ENCODE data around the gene MAFF.

MAFF gene

DNA sequence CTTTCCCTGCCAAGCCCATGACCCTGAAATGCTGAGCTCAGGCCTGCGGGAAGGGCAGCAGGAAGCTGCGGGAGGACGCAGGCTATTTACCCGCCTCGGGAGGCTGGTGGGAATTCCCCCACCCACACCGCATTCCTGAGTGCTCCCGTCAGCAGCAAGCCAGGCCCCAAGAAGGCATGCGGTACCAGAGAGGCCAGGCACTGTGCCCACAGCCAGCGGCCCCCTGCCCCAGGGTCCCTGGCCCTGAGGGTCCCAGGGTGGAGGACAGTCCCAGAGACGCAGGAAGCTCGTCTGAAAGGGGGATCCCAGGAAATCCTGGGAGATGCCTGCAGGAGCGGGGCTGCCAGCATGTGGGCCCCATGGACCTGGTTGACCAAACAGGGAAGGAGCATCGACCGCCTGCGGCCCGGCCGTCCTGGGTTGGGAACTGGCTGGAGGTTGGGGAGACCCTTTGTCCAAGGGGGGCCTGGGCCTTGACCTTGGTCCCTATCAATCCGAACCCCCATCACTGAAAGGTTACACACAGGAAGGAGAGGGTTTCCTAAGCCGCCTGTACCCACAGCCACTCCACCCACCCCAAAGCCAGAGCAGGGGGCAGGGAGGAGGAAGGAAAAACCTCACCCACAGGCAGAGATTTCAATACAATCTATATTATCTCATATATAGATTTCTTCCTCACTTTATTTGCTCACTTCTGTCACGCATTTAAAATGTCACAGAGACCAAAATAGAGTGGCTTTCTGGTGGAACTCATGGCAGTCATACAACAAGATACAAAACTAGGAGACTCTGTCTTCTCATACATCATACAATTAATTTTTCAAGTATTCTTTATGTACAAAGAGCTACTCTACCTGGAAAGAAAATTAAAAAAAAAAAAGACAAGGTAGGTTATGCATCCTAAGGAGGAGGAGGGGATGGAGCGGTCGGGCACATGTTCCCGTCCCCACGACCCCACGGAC lies 17.1 kb downstream of the MAFF start:
- Histone ChIP-seq H3K4me2 (ENCODE audit: low read length) (peak overlapping the region; percentile 26), H3K4me3 (ENCODE audit: low read depth, low read length) (no peak overlapping the region), H2AFZ (ENCODE audit: insufficient read depth, low read length, poor library complexity) (peak overlapping the region; percentile 28), H3K36me3 (ENCODE audit: control insufficient read depth in 1 of 2, insufficient read depth in 2 of 2, low read length in 2 of 2) (peaks cover 30 to 37% of the 10 kb centered on the region in 2 experiments), H3K4me1 (ENCODE audit: control insufficient read depth in 1 of 2, insufficient read depth in 2 of 2, low read length in 2 of 2) (peaks cover 26 to 28% of the 10 kb centered on the region in 2 experiments), H4K12ac (ENCODE audit: low read depth, low read length) (peak overlapping the region; percentile 10), H3K79me1 (ENCODE audit: low read length) (peaks cover 13% of the 10 kb centered on the region), H2BK120ac (ENCODE audit: insufficient read depth, low read length, poor library complexity) (peak overlapping the region; percentile 89), H4K8ac (ENCODE audit: low read depth, low read length) (peak overlapping the region; percentile 49), H3K79me2 (ENCODE audit: control insufficient read depth, insufficient read depth, low read length, poor library complexity) (peaks cover 3% of the 10 kb centered on the region), H3K23ac (ENCODE audit: low read length) (no peak overlapping the region), H4K91ac (ENCODE audit: low read depth, low read length) (peak overlapping the region; percentile 89), H3K27me3 (ENCODE audit: insufficient read depth, low read length) (no peaks in the 10 kb centered on the region), H2BK5ac (ENCODE audit: low read depth, low read length, poor library complexity) (peak overlapping the region; percentile 74), H3K18ac (ENCODE audit: low read length) (peak overlapping the region; percentile 27), H2AK5ac (ENCODE audit: low read length) (peak overlapping the region; percentile 93), H3K4ac (ENCODE audit: low read depth, low read length) (peak overlapping the region; percentile 9), H3K14ac (ENCODE audit: low read length) (peak overlapping the region; percentile 79), H2BK12ac (ENCODE audit: low read length) (peak overlapping the region; percentile 85), H3K9me3 (ENCODE audit: insufficient read depth, low read depth, low read length) (no peaks in the 10 kb centered on the region), H3K9ac (ENCODE audit: low read length) (no peak overlapping the region), H3K27ac (ENCODE audit: low read depth, low read length) (peak overlapping the region; percentile 67)
- DNase-seq = peak; percentile 96 to 98
- WGBS (ENCODE audit: extremely low coverage, insufficient coverage, insufficient read length) = no CpG with 5 or more reads among the region's 25 CpGs

DNA sequence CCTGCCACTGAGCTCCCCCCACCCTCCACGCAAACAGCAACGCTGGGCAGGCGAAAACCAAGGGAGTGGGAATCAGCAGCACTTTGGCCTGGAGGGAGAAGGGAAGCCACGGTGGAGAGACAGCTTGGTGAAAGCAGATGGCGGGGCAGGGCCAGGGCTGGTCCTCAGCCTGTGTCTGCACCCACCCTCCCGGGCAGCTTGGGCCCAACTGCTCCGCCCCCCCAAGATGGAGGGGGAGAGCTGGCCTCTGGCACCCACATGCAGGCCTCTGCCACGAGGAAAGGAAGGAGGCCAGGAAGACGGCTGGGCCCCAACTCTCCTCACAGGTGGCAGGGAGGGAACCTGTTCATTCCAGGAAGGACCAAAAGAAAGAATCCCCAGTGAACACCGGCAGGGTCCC lies 17.8 kb downstream of the MAFF start:
- Histone ChIP-seq H3K4me3 (ENCODE audit: low read depth, low read length) (no peak overlapping the region), H3K79me1 (ENCODE audit: low read length) (peaks cover 13% of the 10 kb centered on the region), H2BK12ac (ENCODE audit: low read length) (peak overlapping the region; percentile 85), H2AFZ (ENCODE audit: insufficient read depth, low read length, poor library complexity) (peak overlapping the region; percentile 28), H2AK5ac (ENCODE audit: low read length) (peak overlapping the region; percentile 93), H3K14ac (ENCODE audit: low read length) (peak overlapping the region; percentile 79), H3K9me3 (ENCODE audit: insufficient read depth, low read depth, low read length) (no peaks in the 10 kb centered on the region), H3K4ac (ENCODE audit: low read depth, low read length) (no peak overlapping the region), H3K27me3 (ENCODE audit: insufficient read depth, low read length) (no peaks in the 10 kb centered on the region), H2BK5ac (ENCODE audit: low read depth, low read length, poor library complexity) (no peak overlapping the region), H3K9ac (ENCODE audit: low read length) (no peak overlapping the region), H3K27ac (ENCODE audit: low read depth, low read length) (no peak overlapping the region), H4K91ac (ENCODE audit: low read depth, low read length) (peak overlapping the region; percentile 41), H2BK120ac (ENCODE audit: insufficient read depth, low read length, poor library complexity) (no peak overlapping the region), H3K4me2 (ENCODE audit: low read length) (no peak overlapping the region), H3K18ac (ENCODE audit: low read length) (no peak overlapping the region), H4K8ac (ENCODE audit: low read depth, low read length) (no peak overlapping the region), H3K4me1 (ENCODE audit: control insufficient read depth in 1 of 2, insufficient read depth in 2 of 2, low read length in 2 of 2) (peaks cover 20 to 22% of the 10 kb centered on the region in 2 experiments), H3K79me2 (ENCODE audit: control insufficient read depth, insufficient read depth, low read length, poor library complexity) (peaks cover 3% of the 10 kb centered on the region), H4K12ac (ENCODE audit: low read depth, low read length) (no peak overlapping the region), H3K23ac (ENCODE audit: low read length) (no peak overlapping the region), H3K36me3 (ENCODE audit: control insufficient read depth in 1 of 2, insufficient read depth in 2 of 2, low read length in 2 of 2) (peaks cover 30 to 41% of the 10 kb centered on the region in 2 experiments)
- DNase-seq = peak in 1 of 2 donors; percentile 31
- WGBS (ENCODE audit: extremely low coverage, insufficient coverage, insufficient read length) = no CpG with 5 or more reads among the region's 10 CpGs

DNA sequence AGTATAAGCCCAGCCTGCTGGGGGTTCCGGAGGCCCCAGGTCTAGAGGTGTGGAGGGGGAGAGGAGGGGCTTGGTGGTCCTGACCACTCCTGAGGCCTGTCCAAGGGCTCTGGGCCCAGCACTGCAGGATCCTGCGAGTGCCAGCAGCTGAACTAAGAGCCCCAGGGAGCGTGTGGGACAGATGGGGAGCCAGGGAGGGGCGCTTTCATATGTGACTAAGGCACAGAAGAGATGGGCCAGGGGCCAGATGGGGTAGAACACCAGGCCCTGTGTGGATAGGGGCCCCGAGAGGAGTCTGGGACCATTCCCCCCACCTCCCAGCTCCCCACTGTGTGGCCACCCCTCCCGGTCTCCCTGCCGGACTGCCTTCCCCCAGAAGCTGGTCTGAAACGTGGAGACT lies 18.4 kb downstream of the MAFF start:
- H3K27me3 ChIP-seq (ENCODE audit: insufficient read depth, low read length) = no peaks in the 10 kb centered on the region
- no peak overlapping the region for H3K4ac ChIP-seq (ENCODE audit: low read depth, low read length)
- H4K8ac ChIP-seq (ENCODE audit: low read depth, low read length) = no peak overlapping the region
- no peak overlapping the region for H2BK120ac ChIP-seq (ENCODE audit: insufficient read depth, low read length, poor library complexity)
- H3K79me2 ChIP-seq (ENCODE audit: control insufficient read depth, insufficient read depth, low read length, poor library complexity) = peaks cover 3% of the 10 kb centered on the region
- H3K4me3 ChIP-seq (ENCODE audit: low read depth, low read length) = no peak overlapping the region
- H3K4me1 ChIP-seq (ENCODE audit: control insufficient read depth in 1 of 2, insufficient read depth in 2 of 2, low read length in 2 of 2) = peaks cover 17 to 22% of the 10 kb centered on the region in 2 experiments
- H2BK12ac ChIP-seq (ENCODE audit: low read length) = no peak overlapping the region
- no peak overlapping the region for H3K9ac ChIP-seq (ENCODE audit: low read length)
- H3K23ac ChIP-seq (ENCODE audit: low read length) = no peak overlapping the region
- no peak overlapping the region for H4K91ac ChIP-seq (ENCODE audit: low read depth, low read length)
- no CpG with 5 or more reads among the region's 8 CpGs for WGBS (ENCODE audit: extremely low coverage, insufficient coverage, insufficient read length)
- no peak overlapping the region for H3K18ac ChIP-seq (ENCODE audit: low read length)
- H2BK5ac ChIP-seq (ENCODE audit: low read depth, low read length, poor library complexity) = no peak overlapping the region
- no peak overlapping the region for H3K14ac ChIP-seq (ENCODE audit: low read length)
- no peak overlapping the region for H2AK5ac ChIP-seq (ENCODE audit: low read length)
- peaks cover 13% of the 10 kb centered on the region for H3K79me1 ChIP-seq (ENCODE audit: low read length)
- H2AFZ ChIP-seq (ENCODE audit: insufficient read depth, low read length, poor library complexity) = no peak overlapping the region
- DNase-seq = no peak
- no peak overlapping the region for H4K12ac ChIP-seq (ENCODE audit: low read depth, low read length)
- H3K36me3 ChIP-seq (ENCODE audit: control insufficient read depth in 1 of 2, insufficient read depth in 2 of 2, low read length in 2 of 2) = peaks cover 34 to 46% of the 10 kb centered on the region in 2 experiments
- H3K27ac ChIP-seq (ENCODE audit: low read depth, low read length) = no peak overlapping the region
- H3K9me3 ChIP-seq (ENCODE audit: insufficient read depth, low read depth, low read length) = no peaks in the 10 kb centered on the region
- no peak overlapping the region for H3K4me2 ChIP-seq (ENCODE audit: low read length)

DNA sequence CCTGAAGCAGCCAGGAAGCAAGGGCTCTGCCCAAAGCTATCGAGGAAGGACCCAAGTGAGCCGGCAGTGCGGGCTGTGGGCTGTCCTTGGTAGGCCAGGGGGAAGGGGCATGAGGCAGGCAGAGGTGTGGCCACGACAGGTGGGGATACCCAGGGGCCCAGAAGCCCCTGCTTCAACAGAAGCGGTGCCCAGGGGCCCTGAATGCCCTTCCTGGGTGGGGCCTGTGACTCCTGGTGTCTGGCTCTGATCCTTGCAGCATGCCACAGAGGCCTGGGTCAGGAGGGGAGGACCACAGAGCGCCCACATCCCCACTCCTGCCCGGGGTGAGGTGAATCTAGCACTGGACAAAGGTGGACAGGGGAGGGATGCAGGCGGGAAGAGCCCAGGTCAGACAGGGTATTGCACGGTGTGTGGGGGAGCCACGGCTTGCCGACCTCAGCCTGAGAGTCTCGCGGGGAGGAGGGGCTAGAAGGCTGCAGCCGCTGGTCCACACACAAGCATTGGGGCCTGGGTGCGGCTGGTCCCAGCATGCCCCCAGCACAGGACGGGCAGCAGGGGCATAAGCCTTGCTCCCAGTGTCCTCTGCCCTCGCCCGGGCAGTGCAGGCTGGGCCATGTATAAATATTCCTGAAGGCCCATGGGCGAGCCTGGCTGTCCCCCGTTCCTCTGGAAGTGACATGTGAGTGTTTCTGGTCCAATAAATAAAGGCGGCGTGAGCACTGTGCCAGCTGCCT lies 19.0 kb downstream of the MAFF start:
- no peak overlapping the region for H3K4me3 ChIP-seq (ENCODE audit: low read depth, low read length)
- no peak overlapping the region for H3K9ac ChIP-seq (ENCODE audit: low read length)
- no CpG with 5 or more reads among the region's 22 CpGs for WGBS (ENCODE audit: extremely low coverage, insufficient coverage, insufficient read length)
- H3K14ac ChIP-seq (ENCODE audit: low read length) = no peak overlapping the region
- H2AK5ac ChIP-seq (ENCODE audit: low read length) = no peak overlapping the region
- H3K4me1 ChIP-seq (ENCODE audit: control insufficient read depth in 1 of 2, insufficient read depth in 2 of 2, low read length in 2 of 2) = peaks cover 17 to 22% of the 10 kb centered on the region in 2 experiments
- peak in 1 of 2 donors; percentile 47 for DNase-seq
- no peak overlapping the region for H3K18ac ChIP-seq (ENCODE audit: low read length)
- H2BK120ac ChIP-seq (ENCODE audit: insufficient read depth, low read length, poor library complexity) = no peak overlapping the region
- no peak overlapping the region for H2BK5ac ChIP-seq (ENCODE audit: low read depth, low read length, poor library complexity)
- no peak overlapping the region for H4K8ac ChIP-seq (ENCODE audit: low read depth, low read length)
- no peaks in the 10 kb centered on the region for H3K9me3 ChIP-seq (ENCODE audit: insufficient read depth, low read depth, low read length)
- no peak overlapping the region for H3K4me2 ChIP-seq (ENCODE audit: low read length)
- no peaks in the 10 kb centered on the region for H3K27me3 ChIP-seq (ENCODE audit: insufficient read depth, low read length)
- H3K4ac ChIP-seq (ENCODE audit: low read depth, low read length) = no peak overlapping the region
- peaks cover 37 to 48% of the 10 kb centered on the region in 2 experiments for H3K36me3 ChIP-seq (ENCODE audit: control insufficient read depth in 1 of 2, insufficient read depth in 2 of 2, low read length in 2 of 2)
- H2BK12ac ChIP-seq (ENCODE audit: low read length) = no peak overlapping the region
- H3K23ac ChIP-seq (ENCODE audit: low read length) = no peak overlapping the region
- no peak overlapping the region for H3K27ac ChIP-seq (ENCODE audit: low read depth, low read length)
- peaks cover 13% of the 10 kb centered on the region for H3K79me1 ChIP-seq (ENCODE audit: low read length)
- H3K79me2 ChIP-seq (ENCODE audit: control insufficient read depth, insufficient read depth, low read length, poor library complexity) = peaks cover 3% of the 10 kb centered on the region
- H4K12ac ChIP-seq (ENCODE audit: low read depth, low read length) = no peak overlapping the region
- no peak overlapping the region for H4K91ac ChIP-seq (ENCODE audit: low read depth, low read length)
- no peak overlapping the region for H2AFZ ChIP-seq (ENCODE audit: insufficient read depth, low read length, poor library complexity)
